Adipocyte (in vitro differentiated cells): ENCODE results near the gene ANKS1A.

Source experiments
- DNase-seq: peaks from one replicate; pipeline ENCODE4 v3.0.0-alpha.2; 2015; ENCODE audit warnings: low read depth
- H3K27me3 ChIP-seq: replicated peaks from 2 replicates; pipeline ENCODE4 v1.7.0; 2013; ENCODE audit warnings: mild to moderate bottlenecking, low read length, moderate library complexity; ENCODE audit not compliant: control insufficient read depth, insufficient read depth
- H3K36me3 ChIP-seq: 2 replicates; pipeline ENCODE4 v1.7.0; 2013; ENCODE audit warnings: low read length, mild to moderate bottlenecking, moderate library complexity; ENCODE audit not compliant: control insufficient read depth, insufficient read depth, severe bottlenecking
- H3K4me1 ChIP-seq: 2 replicates; pipeline ENCODE4 v1.7.0; 2013; ENCODE audit warnings: mild to moderate bottlenecking, low read length, moderate library complexity; ENCODE audit not compliant: control insufficient read depth, insufficient read depth
- H3K4me3 ChIP-seq: 2 replicates; pipeline ENCODE4 v1.7.0; 2013; ENCODE audit warnings: mild to moderate bottlenecking, low read length, moderate library complexity
- H3K9ac ChIP-seq: 2 replicates; pipeline ENCODE4 v1.7.0; 2013; ENCODE audit warnings: mild to moderate bottlenecking, low read length, moderate library complexity
- H3K9me3 ChIP-seq: 2 replicates; pipeline ENCODE4 v1.7.0; 2013; ENCODE audit warnings: mild to moderate bottlenecking, low read length, moderate library complexity; ENCODE audit not compliant: control insufficient read depth

The ANKS1A gene

GRCh38 chr6:35061651-35062410 lies 172.8 kb downstream of the ANKS1A start:
- peaks cover 30% of the 10 kb centered on the region for H3K36me3 ChIP-seq
- no peak overlapping the region for H3K4me3 ChIP-seq
- H3K4me1 ChIP-seq, result no peaks in the 10 kb centered on the region
- H3K9me3 ChIP-seq, result no peaks in the 10 kb centered on the region
- no peak for DNase-seq
- no peak overlapping the region for H3K9ac ChIP-seq
- no peaks in the 10 kb centered on the region for H3K27me3 ChIP-seq

- Histone ChIP-seq H3K9ac (no peak overlapping the region), H3K36me3 (peaks cover 30% of the 10 kb centered on the region), H3K4me3 (no peak overlapping the region), H3K4me1 (no peaks in the 10 kb centered on the region), H3K9me3 (no peaks in the 10 kb centered on the region), H3K27me3 (no peaks in the 10 kb centered on the region)
- DNase-seq, result no peak
Measured at GRCh38 chr6:35062676-35063574, 173.9 kb downstream of the ANKS1A start.

GRCh38 chr6:35063701-35064280 lies 174.7 kb downstream of the ANKS1A start:
- peaks cover 23% of the 10 kb centered on the region for H3K36me3 ChIP-seq
- no peaks in the 10 kb centered on the region for H3K27me3 ChIP-seq
- no peaks in the 10 kb centered on the region for H3K4me1 ChIP-seq
- no peak for DNase-seq
- H3K9me3 ChIP-seq, result no peaks in the 10 kb centered on the region
- no peak overlapping the region for H3K9ac ChIP-seq
- H3K4me3 ChIP-seq, result no peak overlapping the region

DNA sequence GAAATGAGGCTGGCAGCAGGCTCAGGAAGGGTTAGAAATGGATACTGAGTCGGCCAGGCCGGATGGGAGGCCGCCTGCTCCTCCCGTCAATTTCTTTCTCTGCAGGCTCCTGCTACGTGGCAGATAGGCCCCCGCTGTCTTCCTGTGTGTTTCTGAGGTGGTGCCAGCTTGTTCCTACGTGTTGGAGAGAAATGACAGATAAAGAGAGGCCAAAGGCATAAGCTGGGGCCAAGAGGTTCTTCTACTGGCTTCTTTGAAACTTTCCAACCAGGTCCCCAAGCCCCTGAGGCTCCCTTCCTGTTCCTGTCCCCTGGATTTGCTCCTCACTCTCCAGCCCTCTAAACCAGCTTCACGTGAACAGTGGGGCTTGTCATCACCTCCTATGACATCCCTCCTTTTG lies 175.2 kb downstream of the ANKS1A start:
- H3K27me3 ChIP-seq, result no peaks in the 10 kb centered on the region
- peaks cover 22% of the 10 kb centered on the region for H3K36me3 ChIP-seq
- H3K4me3 ChIP-seq, result no peak overlapping the region
- H3K9ac ChIP-seq, result no peak overlapping the region
- DNase-seq, result no peak
- no peaks in the 10 kb centered on the region for H3K4me1 ChIP-seq
- no peaks in the 10 kb centered on the region for H3K9me3 ChIP-seq

DNA sequence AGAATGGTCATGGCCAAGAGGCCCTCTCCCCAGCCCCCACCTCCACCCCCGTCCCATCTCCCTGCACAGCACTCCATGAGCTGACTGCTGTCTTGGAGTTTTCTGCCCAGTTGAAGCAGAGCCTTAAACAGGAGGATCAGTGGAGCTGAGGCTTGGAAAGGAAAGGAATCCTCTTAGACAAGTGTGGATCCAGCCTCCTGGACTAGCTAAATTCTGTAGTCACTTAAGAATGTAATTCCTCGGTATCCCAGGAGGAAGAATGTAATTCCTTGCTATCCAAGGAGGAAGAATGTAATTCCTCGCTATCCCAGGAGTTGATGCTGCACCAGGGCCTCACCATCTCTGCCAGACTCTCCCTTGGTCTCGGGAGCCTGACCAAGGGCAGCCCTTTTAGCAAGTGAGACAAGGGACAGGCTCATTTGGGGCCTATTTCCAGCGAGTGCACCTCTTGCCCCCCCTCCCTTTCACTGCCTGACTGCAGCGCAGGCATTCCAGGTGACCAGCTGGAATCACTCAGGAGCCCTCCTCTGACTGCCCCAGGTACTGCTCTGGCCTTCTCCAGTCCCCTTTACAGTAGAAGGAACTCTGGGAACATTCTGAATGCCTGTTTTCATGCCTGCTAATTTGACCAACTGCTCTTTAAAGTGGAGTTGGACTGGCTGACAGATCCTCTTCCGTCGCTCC lies 175.8 kb downstream of the ANKS1A start:
- no peaks in the 10 kb centered on the region for H3K27me3 ChIP-seq
- no peak for DNase-seq
- no peak overlapping the region for H3K9ac ChIP-seq
- no peaks in the 10 kb centered on the region for H3K9me3 ChIP-seq
- H3K36me3 ChIP-seq, result peaks cover 22% of the 10 kb centered on the region
- no peaks in the 10 kb centered on the region for H3K4me1 ChIP-seq
- H3K4me3 ChIP-seq, result no peak overlapping the region

GRCh38 chr6:35065441-35065800 lies 176.4 kb downstream of the ANKS1A start:
- no peaks in the 10 kb centered on the region for H3K9me3 ChIP-seq
- no peak for DNase-seq
- peaks cover 17% of the 10 kb centered on the region for H3K36me3 ChIP-seq
- no peaks in the 10 kb centered on the region for H3K4me1 ChIP-seq
- no peak overlapping the region for H3K4me3 ChIP-seq
- H3K9ac ChIP-seq, result no peak overlapping the region
- H3K27me3 ChIP-seq, result no peaks in the 10 kb centered on the region

DNA sequence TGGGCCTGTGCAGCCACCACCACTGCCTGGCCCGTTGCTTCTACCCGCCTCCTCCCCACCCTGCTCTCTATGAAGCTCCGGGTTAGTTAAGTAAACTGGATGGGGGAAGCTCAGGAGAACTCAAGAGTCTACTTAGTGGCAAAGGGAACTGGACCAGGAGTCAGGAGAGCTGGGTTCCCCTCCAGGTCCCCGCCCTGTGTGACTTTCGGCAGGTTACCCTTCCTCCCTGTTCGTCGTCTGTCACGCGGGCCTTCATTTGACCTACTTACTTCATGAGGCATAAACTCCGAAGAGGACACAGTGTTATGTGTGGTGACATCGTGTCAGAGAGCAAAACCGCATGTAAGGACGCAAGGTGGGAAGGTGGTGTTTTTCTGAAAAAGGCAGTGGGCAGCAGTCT lies 176.8 kb downstream of the ANKS1A start:
- Histone ChIP-seq H3K4me1 (no peaks in the 10 kb centered on the region), H3K27me3 (no peaks in the 10 kb centered on the region), H3K9me3 (no peaks in the 10 kb centered on the region), H3K36me3 (peaks cover 13% of the 10 kb centered on the region), H3K4me3 (no peak overlapping the region), H3K9ac (no peak overlapping the region)
- DNase-seq, result no peak

GRCh38 chr6:35067234-35067633 lies 178.2 kb downstream of the ANKS1A start:
- no peak overlapping the region for H3K9ac ChIP-seq
- H3K9me3 ChIP-seq, result no peaks in the 10 kb centered on the region
- no peak overlapping the region for H3K4me3 ChIP-seq
- no peaks in the 10 kb centered on the region for H3K4me1 ChIP-seq
- H3K36me3 ChIP-seq, result peaks cover 8% of the 10 kb centered on the region
- H3K27me3 ChIP-seq, result no peaks in the 10 kb centered on the region
- DNase-seq, result no peak

DNA sequence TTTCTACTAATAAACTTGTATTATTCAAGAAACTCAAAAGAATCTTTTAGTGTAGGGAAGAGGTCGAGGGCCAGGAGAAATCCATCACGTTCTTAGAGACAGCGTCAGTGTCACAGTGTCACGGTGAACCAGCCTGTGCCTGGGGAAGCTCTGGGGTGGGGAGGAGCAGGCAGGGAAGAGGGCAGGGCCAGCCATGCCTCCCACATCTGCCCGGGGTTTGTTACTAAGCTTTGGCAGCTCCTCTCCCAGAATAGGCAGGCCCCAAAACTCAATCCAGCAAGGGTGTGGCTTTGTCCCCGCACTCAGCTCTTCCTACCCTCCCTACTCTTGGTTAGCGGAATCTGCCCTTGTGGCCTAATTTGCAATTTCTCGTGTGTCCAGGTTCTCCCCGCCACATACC lies 179.2 kb downstream of the ANKS1A start:
- Histone ChIP-seq H3K36me3 (peaks cover 8% of the 10 kb centered on the region), H3K4me3 (no peak overlapping the region), H3K9me3 (no peaks in the 10 kb centered on the region), H3K27me3 (no peaks in the 10 kb centered on the region), H3K9ac (no peak overlapping the region), H3K4me1 (no peaks in the 10 kb centered on the region)
- no peak for DNase-seq

GRCh38 chr6:35068644-35069043 lies 179.6 kb downstream of the ANKS1A start:
- no peak overlapping the region for H3K9ac ChIP-seq
- DNase-seq, result no peak
- H3K9me3 ChIP-seq, result no peaks in the 10 kb centered on the region
- H3K36me3 ChIP-seq, result peaks cover 8% of the 10 kb centered on the region
- H3K4me1 ChIP-seq, result no peaks in the 10 kb centered on the region
- H3K4me3 ChIP-seq, result no peak overlapping the region
- H3K27me3 ChIP-seq, result no peaks in the 10 kb centered on the region

DNA sequence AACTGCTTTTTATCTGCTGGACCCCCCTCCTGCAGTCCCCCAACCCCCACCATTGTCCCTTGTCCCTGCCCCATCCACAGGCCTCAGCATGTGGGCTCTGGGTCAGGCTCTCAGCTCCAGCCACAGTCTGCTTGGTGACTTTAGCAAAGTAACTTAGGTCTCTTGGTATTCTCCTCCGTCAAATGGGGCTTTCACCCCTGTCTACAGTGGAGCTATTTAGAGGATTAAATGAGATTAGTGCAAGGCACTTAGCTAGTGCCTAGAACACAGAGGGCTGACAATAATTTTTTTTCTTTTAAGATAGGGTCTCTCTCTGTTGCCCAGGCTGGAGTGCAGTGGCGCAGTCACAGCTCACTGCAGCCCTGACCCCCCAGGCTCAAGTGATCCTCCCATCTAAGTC lies 180.2 kb downstream of the ANKS1A start:
- H3K9ac ChIP-seq, result no peak overlapping the region
- H3K4me3 ChIP-seq, result no peak overlapping the region
- peaks cover 8% of the 10 kb centered on the region for H3K36me3 ChIP-seq
- no peak for DNase-seq
- H3K9me3 ChIP-seq, result no peaks in the 10 kb centered on the region
- no peaks in the 10 kb centered on the region for H3K4me1 ChIP-seq
- H3K27me3 ChIP-seq, result no peaks in the 10 kb centered on the region
